EL (cell line): Measurements from ENCODE around the gene KLF6.
"Not testable (repeated sequence)": the region's sequence is repeated elsewhere in the genome, so short reads cannot be mapped to it uniquely, and the experiment has no call there.

ENCODE experiments used
- DNase-seq: peaks from one replicate; pipeline ENCODE4 v3.0.0-alpha.2; 2016

Gene KLF6

GRCh38 chr10:3755440-3756359, 29.3 kb downstream of the KLF6 start:
- peak; percentile 49 for DNase-seq

GRCh38 chr10:3754727-3755439, 30.1 kb downstream of the KLF6 start:
- DNase-seq: peak; percentile 85

- no peak for DNase-seq
Measured at GRCh38 chr10:3750854-3751253, 34.2 kb downstream of the KLF6 start.

GRCh38 chr10:3750006-3750816, 34.8 kb downstream of the KLF6 start:
- DNase-seq: peak; percentile 32

- DNase-seq: peak; percentile 67
Measured at GRCh38 chr10:3749600-3749999, 35.4 kb downstream of the KLF6 start.

GRCh38 chr10:3749011-3749410, 36.0 kb downstream of the KLF6 start:
- no peak for DNase-seq

GRCh38 chr10:3748484-3748883, 36.5 kb downstream of the KLF6 start:
- no peak for DNase-seq

- DNase-seq: no peak
Measured at GRCh38 chr10:3747984-3748383, 37.0 kb downstream of the KLF6 start.

GRCh38 chr10:3747248-3747960, 37.6 kb downstream of the KLF6 start:
- DNase-seq: no peak

- no peak for DNase-seq
Measured at GRCh38 chr10:3746634-3747033, 38.4 kb downstream of the KLF6 start.

- no peak for DNase-seq
Measured at GRCh38 chr10:3745521-3745920, 39.5 kb downstream of the KLF6 start.

GRCh38 chr10:3741688-3742461, 43.1 kb downstream of the KLF6 start:
- no peak for DNase-seq

- DNase-seq: peak; percentile 30
Measured at GRCh38 chr10:3740157-3740871, 44.7 kb downstream of the KLF6 start.

GRCh38 chr10:3738855-3739350, 46.1 kb downstream of the KLF6 start:
- DNase-seq: no peak

- DNase-seq: no peak
Measured at GRCh38 chr10:3737864-3738263, 47.1 kb downstream of the KLF6 start.

GRCh38 chr10:3735175-3735574, 49.8 kb downstream of the KLF6 start:
- no peak for DNase-seq

- DNase-seq: no peak
Measured at GRCh38 chr10:3734111-3734510, 50.9 kb downstream of the KLF6 start.

GRCh38 chr10:3732183-3732582, 52.8 kb downstream of the KLF6 start:
- DNase-seq: not testable (repeated sequence)

- peak; percentile 23 for DNase-seq
Measured at GRCh38 chr10:3729397-3729976, 55.5 kb downstream of the KLF6 start.

- no peak for DNase-seq
Measured at GRCh38 chr10:3728563-3728962, 56.4 kb downstream of the KLF6 start.
